HS-5 (cell line): ENCODE measurements around the gene LURAP1L.

Experiments used
- DNase-seq: peaks from one replicate; pipeline ENCODE4 v3.0.0-alpha.2; 2012; ENCODE audit warnings: low read depth

The LURAP1L gene

DNA sequence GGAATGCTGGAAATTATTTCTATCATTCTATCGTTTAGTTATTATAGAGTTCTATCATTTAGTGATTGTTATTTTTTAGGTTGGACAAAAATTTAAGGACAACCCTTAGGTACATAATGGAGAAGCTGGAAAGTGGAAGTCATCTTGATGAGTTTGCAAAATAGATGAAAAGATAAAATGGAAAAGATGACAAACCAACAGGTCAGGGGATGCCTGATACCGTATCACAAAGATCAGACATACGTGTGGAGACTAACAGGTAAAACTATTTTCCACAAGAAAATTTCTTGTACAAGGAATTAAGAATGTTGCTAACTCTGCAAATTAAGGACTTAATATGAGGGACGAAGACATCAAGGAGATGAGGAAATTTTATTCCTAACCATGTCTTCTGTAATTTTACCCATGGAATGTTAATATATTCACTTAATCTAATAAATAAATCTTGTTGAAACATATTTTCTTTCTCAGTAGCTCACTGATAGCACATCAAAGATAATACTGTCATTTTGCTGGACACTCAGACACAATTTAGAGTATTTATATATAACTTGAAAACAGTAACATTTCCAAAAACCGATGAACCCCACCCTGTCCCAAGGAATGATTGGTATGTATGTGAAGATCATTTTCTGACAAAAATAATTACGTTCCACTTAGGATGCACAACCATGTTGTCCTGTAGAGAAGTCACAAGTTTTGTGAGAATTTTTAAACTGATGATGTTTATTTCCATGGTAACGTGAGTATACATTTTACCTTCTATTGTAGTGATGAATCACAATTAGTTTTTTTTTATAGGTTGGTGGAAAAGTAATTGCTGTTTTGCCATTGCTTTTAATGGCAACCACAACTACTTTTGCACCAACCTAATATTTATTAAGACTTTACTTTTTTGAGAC is 2.6 kb downstream of the LURAP1L start:
- no peak for DNase-seq

DNA sequence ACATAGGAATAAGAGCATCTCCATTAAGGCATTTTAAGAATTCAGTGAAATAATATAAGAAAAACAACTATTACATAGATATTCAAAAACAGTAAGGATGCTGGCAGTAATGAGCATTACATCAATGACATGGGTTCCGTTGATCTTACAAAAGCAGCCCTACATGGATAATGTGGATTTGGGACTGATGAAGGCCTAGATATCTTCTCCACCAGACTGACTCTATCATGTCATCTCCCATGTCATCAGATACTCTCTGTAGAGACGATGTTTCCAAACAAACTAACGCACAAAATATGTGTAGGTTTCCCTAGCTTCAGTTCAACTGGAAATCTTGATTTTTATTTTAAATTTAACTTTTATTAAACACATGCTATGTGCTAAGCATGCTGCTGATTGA is 3.6 kb downstream of the LURAP1L start:
- DNase-seq, result no peak

DNA sequence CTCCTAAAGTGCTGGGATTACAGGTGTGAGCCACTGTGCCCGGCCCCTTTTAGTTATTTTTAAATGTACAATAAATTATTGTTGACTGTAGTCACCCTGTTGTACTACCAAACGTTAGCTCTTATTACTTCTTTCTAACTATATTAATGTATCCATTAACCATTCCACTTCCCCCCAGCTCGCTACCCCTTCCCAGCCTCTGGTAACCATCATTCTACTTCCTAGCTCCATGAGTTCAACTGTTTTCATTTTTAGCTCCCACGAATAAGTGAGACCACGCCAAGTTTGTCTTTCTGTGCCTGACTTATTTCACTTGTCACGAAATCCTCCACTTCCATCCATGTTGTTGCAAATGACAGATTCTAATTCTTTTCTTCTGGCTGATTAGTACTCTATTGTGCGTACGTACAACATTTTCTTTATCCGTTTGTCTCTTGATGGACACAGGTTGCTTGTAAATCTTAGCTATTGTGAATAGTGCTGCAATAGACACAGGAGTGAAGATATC is 6.5 kb downstream of the LURAP1L start:
- no peak for DNase-seq

DNA sequence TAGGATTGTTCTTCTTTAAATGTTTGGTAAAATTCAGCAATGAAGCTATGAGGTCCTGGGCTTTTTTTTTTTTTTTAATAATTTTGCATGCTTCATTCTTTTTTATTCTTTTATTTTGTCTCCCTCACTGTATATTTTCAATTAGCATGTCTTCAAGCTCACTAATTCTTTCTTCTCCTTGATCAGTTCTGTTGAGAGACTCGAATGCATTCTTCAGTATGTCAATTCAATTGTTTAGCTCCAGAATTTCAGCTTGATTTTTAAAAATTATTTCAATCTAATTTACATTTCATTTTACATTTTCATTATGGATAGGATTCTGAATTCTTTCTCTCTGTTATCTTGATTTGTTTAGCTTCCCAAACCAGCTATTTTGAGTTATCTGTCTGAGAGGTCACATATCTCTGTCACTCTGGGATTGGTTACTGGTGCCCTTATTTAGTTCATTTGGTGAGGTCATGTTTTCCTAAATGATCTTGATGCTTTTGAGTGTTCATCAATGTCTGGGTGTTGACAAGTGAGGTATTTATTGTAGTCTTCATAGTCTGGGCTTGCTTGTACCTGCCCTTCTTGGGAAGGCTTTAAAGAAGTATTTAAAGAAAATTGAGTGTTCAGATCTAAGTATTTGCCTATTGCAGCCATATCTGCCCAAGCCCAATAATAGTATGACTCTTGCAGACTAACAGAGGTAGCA is 9.1 kb downstream of the LURAP1L start:
- no peak for DNase-seq

DNA sequence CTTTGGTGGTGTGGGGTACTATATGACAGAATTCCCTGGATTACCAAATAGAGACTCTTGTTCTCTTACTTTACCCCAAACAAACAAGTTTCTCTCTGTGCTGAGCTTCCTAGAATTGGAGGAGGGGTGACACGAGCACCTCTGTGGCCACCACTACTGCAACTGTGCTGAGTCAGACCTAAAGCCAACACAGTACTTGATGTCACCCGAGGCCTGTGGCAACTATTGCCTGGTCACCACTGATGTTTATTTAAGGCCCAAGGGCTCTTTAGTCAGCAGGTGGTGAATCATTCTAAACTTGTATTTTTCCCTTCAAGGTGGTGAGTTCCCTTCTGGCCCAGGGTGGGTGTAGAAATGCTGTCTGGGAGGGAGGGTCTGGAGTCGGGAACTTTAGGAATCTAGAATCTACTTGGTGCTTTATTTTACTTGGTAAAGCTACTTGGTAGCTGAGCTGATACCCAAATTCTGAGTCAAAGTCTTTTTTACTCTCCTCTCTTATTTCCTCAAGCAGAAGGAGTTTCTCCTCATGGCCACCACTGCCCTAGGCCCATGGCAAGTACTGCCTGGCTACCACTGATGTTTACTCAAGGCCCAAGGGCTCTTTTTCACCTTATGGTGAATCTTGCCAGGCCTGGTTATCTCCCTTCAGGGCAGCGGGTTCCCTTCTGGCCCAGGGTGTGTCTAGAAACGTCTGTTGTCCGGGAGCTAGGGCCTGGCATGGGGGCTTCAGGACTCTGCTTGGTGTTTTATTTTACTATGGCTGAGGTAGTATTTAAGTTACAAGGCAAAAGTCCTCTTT is 9.8 kb downstream of the LURAP1L start:
- DNase-seq, result peak; percentile 63

DNA sequence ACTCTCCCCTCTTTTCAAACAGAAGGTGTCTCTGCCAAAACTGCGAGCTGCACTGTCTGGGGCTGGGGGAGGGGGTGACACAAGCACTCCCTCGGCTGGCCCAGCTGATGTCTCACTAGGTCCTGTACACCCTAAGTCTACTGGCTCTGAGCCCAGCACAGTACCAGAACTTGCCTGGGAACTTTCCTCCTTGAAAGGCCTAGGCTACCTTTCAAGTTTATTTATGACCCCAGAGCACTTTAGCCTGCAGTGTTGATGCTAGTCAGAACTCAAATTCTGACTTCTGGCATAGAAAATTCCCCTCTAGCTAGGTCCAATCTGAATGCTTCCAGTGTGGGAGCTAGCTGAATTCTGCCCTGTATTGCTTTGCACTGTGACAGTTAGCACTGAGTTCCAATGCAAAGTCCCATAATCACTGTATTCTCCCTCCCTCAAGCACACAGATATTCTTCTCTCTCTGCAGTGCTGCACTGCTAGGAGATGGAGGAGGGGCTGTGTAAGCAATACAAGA is 10.5 kb downstream of the LURAP1L start:
- DNase-seq, result no peak

DNA sequence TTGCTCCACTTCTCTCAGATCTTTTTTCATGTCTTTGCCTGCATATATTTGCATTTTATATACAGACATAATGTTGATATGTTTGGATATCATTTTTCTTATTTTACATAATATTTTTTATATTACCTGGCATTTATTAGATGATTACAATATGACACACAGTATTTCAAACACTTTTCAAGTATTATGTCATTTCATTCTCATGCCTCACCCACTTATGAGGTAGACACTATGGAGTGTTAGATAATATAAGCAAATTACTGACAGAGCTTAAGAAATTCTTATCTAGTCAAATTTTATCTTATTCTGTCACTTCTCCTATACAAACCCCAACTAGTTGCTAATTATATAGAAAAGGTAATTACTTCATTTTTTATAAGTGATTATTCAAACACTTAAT is 11.1 kb downstream of the LURAP1L start:
- no peak for DNase-seq

DNA sequence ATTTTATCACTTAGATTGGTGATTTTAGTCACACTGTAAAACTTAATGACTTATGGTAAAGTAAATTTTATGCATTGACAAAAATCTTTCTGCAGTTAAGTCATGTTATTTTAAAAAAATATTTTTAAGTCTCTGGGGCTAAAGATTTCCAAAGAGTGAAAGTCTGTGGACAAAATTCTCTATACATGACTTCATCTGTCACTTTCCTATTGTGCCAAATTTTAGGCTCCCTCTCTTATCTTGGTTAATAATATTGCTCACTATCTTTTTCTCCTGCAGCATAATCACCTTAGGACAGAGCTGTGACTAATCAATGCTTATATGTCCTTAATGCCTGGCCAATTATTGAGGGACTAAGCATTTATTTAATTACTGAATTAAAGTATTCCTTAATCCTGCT is 15.2 kb downstream of the LURAP1L start:
- DNase-seq, result no peak

DNA sequence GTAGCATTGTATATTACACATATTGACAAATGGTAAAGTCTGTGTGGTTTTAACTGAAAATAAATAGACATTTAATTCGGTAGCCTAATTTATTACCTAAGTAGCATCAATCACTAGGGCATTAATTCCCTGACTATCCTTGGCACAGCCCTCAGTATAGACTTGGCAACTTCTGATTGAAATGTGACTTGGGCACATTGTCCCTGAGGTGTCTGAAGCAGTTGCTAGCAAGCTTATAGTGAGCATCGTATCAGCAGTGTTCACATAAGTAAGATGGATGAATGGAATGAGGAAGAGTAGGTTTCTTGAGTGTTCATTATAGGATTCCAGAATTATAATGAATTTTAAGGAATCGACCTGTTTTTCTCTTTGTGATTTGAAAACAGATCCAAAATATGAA is 16.1 kb downstream of the LURAP1L start:
- no peak for DNase-seq

DNA sequence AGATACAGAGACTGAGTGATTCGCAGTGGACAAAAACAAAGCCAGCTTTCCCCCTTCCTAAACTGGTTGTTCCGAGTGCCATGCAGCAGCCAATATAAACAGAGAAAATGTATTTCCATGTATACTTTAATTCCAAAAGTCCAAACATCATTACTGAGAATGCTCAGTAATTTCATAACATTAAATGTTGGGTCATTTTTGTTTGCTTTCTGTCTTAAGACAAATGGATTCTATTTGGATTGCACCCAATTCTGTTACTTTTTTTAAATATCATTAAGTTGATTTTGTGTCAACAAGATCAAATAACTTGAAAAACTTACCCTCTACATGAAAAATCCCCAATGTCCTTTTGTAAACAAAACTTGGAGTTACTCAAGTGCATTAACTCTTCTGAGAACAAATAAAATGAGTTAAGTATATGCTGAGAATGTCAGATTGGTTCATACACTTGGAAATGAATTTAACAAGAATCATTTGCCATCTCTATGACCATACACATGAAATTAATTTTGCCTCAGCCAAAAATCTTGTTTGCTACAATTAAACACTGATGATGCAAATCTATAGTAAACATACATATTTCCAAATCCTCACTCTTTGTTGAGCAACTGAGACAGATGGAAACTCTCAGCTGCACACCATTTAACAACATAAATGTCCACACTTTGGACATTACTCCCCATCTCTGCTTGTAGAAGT is 19.4 kb downstream of the LURAP1L start:
- DNase-seq, result no peak

DNA sequence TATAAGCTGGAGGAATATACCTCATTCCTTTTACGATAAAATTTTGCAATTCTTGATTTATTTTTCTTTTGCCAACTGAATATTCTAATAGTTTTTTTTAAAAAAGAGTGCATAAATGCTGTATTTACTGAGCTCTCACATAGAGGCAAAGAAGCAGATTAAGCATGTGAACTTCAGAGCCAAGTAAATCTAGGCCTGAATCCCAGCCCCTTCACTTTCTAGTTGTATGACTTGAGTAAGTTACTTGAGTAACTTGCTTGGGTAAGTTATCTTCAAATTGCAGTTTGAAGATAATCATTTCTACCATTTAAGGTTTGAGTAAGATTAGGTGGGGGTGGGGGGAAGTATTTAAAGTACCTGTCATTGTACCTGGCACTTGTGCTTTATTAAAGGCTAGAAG is 21.8 kb downstream of the LURAP1L start:
- no peak for DNase-seq

DNA sequence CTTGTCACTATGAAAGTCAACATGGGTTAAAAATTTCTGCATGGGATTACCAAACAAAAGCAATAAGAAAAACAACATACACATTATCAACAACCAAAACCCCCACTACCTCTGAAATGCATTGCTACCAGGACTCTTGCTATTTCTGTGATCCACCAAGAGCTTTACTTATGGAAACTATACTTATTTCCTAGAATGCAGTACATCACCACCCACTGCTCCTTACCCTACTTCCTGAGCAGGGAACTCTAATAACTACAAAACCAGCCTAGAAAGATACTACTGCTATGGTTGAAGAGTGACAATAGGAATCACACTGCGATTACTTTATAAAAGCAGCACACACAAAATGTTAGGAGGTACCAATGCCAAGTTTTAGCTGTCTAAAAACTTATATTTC is 22.2 kb downstream of the LURAP1L start:
- no peak for DNase-seq

DNA sequence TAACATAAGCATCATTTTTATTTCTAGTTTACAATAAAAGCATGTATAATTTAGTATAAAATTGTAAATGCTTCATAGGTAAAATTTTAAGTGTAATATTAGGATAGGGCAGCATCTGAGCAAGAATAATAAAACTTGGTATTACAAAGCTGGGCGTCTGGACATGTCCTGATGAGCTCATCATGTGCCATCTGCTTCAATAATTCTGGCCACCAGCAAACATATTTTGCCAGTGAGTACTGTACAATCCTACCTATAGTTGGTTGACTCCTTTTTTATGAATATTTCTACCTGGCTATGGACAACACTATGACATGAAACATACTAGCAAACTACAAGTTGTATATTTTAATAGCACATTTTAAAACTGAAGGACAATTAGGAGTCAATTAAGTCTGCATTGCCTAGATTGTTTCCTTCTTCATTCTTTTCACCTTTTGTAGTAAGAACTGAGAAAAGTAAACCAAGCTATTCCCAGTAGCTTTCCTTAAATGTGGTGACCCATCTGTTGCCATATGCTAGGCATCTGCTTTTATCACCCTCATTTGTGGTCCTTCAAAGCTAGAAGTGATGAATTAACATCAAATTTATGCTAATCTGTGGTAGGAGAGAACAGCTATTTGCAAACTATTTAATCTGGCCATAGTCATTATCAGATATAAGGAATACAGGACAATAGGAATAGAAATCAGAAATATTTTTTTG is 23.4 kb downstream of the LURAP1L start:
- DNase-seq, result no peak

DNA sequence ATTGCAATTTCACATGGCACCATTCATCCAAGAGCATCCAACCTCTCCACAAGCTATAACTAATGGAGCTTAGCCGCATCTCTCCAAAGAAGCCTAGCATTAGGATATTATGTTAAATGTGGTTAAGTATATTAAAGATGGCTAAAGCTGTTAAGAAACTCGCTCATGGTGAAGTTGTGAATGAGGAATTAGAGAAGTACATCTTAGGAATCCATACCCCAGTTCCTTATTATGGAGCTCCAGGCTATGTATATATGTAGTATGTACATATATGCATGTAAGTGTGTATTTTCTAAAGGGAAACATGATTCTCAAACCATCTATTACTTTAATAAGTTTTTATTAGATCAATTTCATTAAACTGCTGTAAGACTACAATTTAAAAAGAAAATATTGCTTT is 26.4 kb downstream of the LURAP1L start:
- DNase-seq, result no peak

DNA sequence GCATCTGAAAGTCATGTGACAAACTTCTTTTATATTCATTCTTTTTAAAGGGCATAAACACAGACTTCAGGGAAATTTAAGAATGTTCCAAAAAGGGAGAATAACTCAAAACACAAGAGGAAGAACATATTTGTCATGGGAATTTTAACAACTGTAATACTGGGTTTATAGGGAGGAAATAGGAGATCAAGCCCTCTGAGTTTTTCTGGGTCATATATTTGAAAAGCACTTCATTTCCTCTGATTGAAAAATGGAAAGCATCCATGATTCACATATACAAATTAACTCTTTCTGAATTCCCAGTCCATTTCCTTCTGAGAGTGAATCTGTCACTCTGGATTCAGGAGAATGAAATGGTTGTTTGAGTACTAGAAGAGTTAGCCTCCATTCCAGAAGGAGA is 26.8 kb downstream of the LURAP1L start:
- DNase-seq, result no peak

DNA sequence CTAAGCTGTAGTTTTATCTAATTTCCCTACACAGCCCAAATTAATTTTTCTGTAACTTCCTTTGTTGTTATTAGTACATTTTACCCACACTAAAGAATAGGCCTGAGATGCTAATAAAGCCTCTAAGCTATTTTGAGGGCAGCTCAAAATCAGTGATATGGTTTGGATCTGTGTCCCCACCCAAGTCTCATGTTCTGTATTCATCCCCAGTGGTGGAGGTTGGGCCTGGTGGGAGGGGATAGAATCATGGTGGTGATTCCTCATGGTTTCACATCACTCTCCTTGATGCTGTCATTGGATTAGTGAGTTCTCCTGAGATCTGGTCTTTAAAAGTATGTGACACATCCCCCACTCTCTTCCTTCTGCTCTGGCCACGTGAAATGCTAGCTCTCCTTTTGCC is 27.3 kb downstream of the LURAP1L start:
- DNase-seq, result no peak

DNA sequence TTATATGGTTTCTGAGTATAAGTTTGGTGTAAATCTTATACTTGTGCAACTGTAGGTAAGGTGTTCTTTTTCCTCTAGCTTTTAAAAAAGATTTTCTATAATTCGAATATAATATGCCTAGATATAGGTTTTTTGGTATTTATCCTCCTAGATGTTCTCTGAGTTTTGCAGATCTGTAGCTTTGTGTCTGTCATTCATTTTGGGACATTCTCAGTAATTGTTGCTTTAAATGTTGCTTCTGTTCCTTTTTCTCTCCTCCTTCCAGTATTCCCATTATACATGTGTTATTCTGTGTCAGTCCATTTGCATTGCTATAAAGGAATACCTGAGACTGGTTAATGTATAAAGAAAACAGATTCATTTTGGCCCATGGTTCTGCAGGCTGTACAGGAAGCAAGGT is 33.7 kb downstream of the LURAP1L start:
- DNase-seq, result no peak

DNA sequence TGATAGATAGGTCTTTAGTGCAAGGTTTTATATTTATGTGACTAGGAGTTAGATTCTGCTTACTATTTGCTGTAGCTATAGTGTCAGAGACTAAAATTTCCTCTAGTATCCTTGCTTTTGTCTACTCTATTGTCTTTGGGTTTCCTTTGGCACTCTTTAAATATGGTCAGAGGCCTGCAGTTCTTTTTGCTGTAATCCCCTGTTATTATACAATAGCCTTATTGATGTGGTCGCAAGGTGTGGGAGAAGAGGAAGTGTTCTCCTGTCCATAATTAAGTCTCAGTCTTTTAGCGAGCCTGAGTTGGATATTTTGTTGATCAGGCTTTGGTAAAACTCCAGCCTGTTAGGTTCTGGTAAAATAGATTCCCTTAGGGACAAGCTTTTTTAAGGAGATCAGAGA is 34.9 kb downstream of the LURAP1L start:
- no peak for DNase-seq

DNA sequence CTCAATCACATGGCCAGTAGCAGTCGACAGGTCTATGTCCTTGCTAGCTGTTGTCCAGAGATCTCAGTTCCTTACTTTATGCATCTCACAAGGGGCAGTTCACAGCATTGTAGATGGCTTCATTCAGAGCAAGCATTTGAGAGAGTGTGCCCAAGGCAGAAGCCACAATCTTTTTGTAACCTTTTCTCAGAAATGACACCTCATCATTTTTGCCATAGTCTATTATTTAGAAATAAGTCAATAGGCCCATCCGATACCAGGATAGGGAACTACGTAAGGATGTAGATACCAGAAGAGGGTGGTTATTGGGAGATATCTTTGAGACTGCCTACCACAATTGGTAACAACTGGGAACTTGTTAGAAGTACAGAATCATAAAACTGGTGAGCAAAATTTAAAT is 37.1 kb downstream of the LURAP1L start:
- DNase-seq, result no peak

DNA sequence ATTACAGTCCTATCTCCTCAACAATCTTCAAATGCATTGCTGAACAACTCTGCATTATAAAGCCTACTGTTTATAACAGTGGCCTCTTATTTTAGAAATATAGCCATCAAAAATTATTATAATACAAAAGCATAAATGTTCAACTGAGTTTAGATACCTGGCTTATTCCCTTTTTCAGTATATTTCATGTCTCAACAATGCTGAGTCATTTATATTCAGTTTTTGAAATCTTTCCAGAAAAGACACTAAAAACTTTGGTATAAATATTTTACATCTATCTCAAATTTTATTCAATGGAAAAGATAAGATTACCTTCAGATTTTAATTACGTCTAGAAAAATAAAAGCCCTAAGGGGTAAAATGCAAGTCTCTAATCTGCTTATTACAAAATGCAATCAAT is 37.9 kb downstream of the LURAP1L start:
- no peak for DNase-seq

DNA sequence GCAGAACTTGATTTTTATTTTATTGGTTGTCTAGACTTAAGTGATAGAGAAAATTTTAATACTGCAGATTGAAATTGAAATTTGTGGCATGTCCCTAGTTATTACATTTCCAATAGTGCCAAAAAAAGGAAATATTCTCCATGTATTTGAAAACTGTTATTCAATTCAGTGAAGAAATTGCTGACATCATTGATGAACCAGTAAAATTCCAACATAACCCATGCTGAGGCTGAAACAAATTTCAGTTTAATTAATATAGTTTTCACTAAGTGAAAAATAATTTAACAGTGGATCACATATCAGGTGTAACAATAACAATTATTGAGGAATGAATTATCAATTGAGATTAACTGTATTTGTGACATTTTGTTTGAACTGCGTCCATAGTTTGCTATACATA is 38.7 kb downstream of the LURAP1L start:
- no peak for DNase-seq
